ENCODE results near the gene CYP2A6.
"Not testable (repeated sequence)": the region's sequence is repeated elsewhere in the genome, so short reads cannot be mapped to it uniquely, and the experiment has no call there.

DNA sequence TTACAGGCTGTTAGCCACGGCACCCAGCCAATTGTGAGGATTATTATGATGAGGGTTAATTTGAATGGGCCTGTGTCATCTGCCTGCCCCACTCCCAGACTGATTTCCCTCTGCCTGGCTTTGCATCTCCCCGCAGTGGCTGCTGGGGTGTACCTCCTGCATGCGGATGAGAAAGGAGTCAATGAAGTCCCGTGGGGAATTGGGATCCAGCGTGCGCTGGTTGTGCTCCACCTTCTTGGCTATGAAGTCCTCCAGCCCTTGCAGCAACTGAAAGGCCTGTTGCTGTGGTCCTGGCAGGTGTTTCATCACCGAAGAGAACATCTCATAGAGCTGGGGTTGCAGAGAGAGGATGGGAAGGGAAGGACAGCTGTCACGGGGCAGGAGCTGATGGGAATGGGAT lies 3.5 kb downstream of the CYP2A6 start:
- TF ChIP-seq CTCF (IDR thresholded peaks at IDR 0.05); ZFX (IDR thresholded peaks at IDR 0.05; ENCODE audit: borderline replicate concordance): not testable (repeated sequence)
